Measurements from ENCODE around the gene NES. TPM values are rescaled to one million over a fixed set of nuclear protein-coding genes. Genes with fewer than 3 reads are reported as not detected.

The NES gene
- total RNA-seq, 4 donors from 2014 or later, result 4.3 to 10.4 (median 9.0) TPM

GRCh38 chr1:156627313-156627880 is 49.8 kb downstream of the NES start:
- DNase-seq, result peak; percentile 32 to 35
- Histone ChIP-seq H3K4me3 (replicated peaks in 1 of 3) (no peak overlapping the region), H3K36me3 (no peaks in the 10 kb centered on the region), H3K27ac (no peak overlapping the region), H3K9me3 (no peaks in the 10 kb centered on the region), H3K4me1 (peaks cover 17 to 23% of the 10 kb centered on the region in 2 donors), H3K27me3 (peaks cover 16% of the 10 kb centered on the region)
- TF ChIP-seq CTCF (IDR thresholded peaks at IDR 0.05) (peak in 5 of 6 experiments; percentile 19 to 55 (median 41)), POLR2A (IDR thresholded peaks at IDR 0.05) (no peak)
- intact Hi-C loops (cut with DNase I), result no loop called here
- 63 to 69% methylated on average over 2 of the region's 2 CpGs for WGBS, 2 donors

- H3K27me3 ChIP-seq, result peaks cover 16% of the 10 kb centered on the region
- 42 to 47% methylated on average over 4 of the region's 4 CpGs for WGBS, 2 donors
- no peak overlapping the region for H3K27ac ChIP-seq
- DNase-seq, result no peak
- no peaks in the 10 kb centered on the region for H3K9me3 ChIP-seq
- intact Hi-C loops (cut with DNase I), result no loop called here
- TF ChIP-seq POLR2A (IDR thresholded peaks at IDR 0.05) (no peak), CTCF (IDR thresholded peaks at IDR 0.05) (no peak)
- H3K4me3 ChIP-seq (replicated peaks in 1 of 3), result no peak overlapping the region
- H3K36me3 ChIP-seq, result no peaks in the 10 kb centered on the region
- H3K4me1 ChIP-seq, result peaks cover 17 to 23% of the 10 kb centered on the region in 2 donors
Observed at GRCh38 chr1:156626079-156626438, 51.1 kb downstream of the NES start.

- Histone ChIP-seq H3K4me1 (peaks cover 17 to 23% of the 10 kb centered on the region in 2 donors), H3K27ac (no peak overlapping the region), H3K27me3 (peaks cover 16% of the 10 kb centered on the region), H3K4me3 (replicated peaks in 1 of 3) (peak overlapping the region in 1 of 3 donors; percentile 19), H3K36me3 (no peaks in the 10 kb centered on the region), H3K9me3 (no peaks in the 10 kb centered on the region)
- TF ChIP-seq POLR2A (IDR thresholded peaks at IDR 0.05) (no peak), CTCF (IDR thresholded peaks at IDR 0.05) (peak; percentile 55 to 76 (median 58))
- intact Hi-C loops (cut with DNase I), result no loop called here
- peak; percentile 48 to 49 for DNase-seq
- 0 to 1% methylated on average over 25 to 39 of the region's 45 CpGs for WGBS, 2 donors
Observed at GRCh38 chr1:156625436-156626078, 51.6 kb downstream of the NES start.

GRCh38 chr1:156624814-156625435 is 52.3 kb downstream of the NES start:
- H3K27ac ChIP-seq, result no peak overlapping the region
- TF ChIP-seq POLR2A (IDR thresholded peaks at IDR 0.05), result no peak
- intact Hi-C loops (cut with DNase I), result no loop called here
- H3K27me3 ChIP-seq, result peaks cover 16% of the 10 kb centered on the region
- H3K9me3 ChIP-seq, result no peaks in the 10 kb centered on the region
- H3K4me1 ChIP-seq, result peaks cover 17 to 23% of the 10 kb centered on the region in 2 donors
- H3K4me3 ChIP-seq (replicated peaks in 1 of 3), result peak overlapping the region in 1 of 3 donors; percentile 19
- DNase-seq, result no peak
- no peaks in the 10 kb centered on the region for H3K36me3 ChIP-seq
- WGBS, 2 donors, result 0% methylated on average over 5 to 21 of the region's 55 CpGs

GRCh38 chr1:156623946-156624813 is 53.0 kb downstream of the NES start:
- intact Hi-C loops (cut with DNase I), result no loop called here
- TF ChIP-seq CTCF (IDR thresholded peaks at IDR 0.05), result peak in 2 of 6 experiments; percentile 3 to 28
- no peak for TF ChIP-seq POLR2A (IDR thresholded peaks at IDR 0.05)
- peaks cover 17 to 23% of the 10 kb centered on the region in 2 donors for H3K4me1 ChIP-seq
- no peaks in the 10 kb centered on the region for H3K9me3 ChIP-seq
- WGBS, 2 donors, result 1 to 3% methylated on average over 27 to 56 of the region's 87 CpGs
- peaks cover 16% of the 10 kb centered on the region for H3K27me3 ChIP-seq
- DNase-seq, result peak; percentile 24 to 25
- H3K36me3 ChIP-seq, result no peaks in the 10 kb centered on the region
- peak overlapping the region in 1 of 3 donors; percentile 19 for H3K4me3 ChIP-seq (replicated peaks in 1 of 3)
- H3K27ac ChIP-seq, result no peak overlapping the region

Measured in thyroid gland (tissue), 4 donors.